Stimulated activated CD8-positive, alpha-beta memory T cell treated with anti-CD3 and anti-CD28 coated beads, Interleukin-2, amount 100 ng/mL, for 48 hours (primary cell): ENCODE data around the gene ERF.
"Not testable (repeated sequence)": the region's sequence is repeated elsewhere in the genome, so short reads cannot be mapped to it uniquely, and the experiment has no call there.

ENCODE experiments used
- DNase-seq, 2 donors: peaks; one replicate each; pipeline ENCODE4 v3.0.0-alpha.2; 2020; ENCODE audit warnings: low read depth in 2 of 2

The ERF gene

GRCh38 chr19:42275517-42275916 is 20.6 kb upstream of the ERF start:
- DNase-seq = no peak

DNA sequence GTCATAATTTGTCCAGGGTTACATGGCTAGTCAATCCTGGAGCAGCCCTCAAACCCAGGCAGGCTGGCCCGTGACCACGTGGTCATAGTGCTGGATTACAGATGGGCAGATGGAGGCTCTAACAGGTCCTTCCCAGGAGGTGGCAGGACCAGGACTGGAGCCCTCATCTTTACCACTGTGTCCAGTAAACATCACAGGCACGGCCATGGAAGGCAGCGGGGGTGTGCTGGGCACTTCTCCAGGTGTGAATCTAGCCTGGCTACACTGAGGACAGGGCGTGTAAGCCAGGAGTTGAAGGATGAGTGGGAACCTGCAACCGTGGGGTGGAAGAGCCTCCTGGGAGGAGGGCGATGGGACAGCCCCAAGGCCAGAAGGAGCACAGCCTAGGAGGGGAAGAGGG is 20.2 kb upstream of the ERF start:
- no peak for DNase-seq

GRCh38 chr19:42274065-42274682 is 19.2 kb upstream of the ERF start:
- no peak for DNase-seq

GRCh38 chr19:42273407-42274064 is 18.6 kb upstream of the ERF start:
- no peak for DNase-seq

GRCh38 chr19:42272989-42273406 is 18.1 kb upstream of the ERF start:
- no peak for DNase-seq

DNA sequence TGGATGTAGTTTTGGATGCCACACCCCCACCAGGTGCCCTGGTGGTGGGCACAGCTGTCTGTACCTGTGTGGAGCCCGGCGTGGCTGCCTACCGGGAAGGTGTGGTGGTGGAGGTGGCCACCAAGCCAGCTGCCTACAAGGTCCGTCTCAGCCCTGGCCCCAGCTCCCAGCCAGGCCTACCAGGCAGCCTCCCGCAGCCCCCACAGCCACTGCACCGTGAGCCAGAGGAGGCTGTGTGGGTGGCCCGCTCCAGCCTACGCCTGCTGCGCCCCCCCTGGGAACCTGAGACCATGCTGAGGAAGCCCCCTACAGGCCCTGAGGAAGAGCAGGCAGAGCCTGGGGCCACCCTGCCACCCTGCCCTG is 17.6 kb upstream of the ERF start:
- DNase-seq = no peak

DNA sequence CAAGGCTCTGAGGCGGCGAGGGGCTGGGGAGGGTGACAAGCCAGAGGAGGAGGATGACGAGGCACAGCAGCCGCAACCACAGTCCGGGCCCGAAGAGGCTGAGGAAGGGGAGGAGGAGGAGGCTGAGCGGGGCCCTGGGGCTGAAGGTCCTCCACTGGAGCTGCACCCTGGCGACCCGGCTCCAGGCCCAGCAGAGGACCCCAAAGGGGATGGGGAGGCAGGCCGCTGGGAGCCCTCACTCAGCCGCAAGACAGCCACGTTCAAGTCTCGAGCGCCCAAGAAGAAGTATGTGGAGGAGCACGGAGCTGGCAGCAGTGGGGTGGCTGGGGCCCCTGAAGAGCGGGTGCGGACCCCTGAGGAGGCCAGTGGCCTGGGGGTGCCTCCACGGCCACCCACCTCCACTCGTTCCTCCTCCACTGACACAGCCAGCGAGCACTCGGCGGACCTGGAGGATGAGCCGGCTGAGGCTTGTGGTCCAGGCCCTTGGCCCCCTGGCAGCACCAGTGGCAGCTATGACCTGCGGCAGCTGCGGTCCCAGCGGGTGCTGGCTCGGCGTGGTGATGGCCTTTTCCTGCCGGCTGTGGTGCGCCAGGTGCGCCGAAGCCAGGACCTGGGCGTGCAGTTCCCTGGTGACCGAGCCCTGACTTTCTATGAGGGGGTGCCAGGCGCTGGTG is 17.1 kb upstream of the ERF start:
- no peak for DNase-seq

GRCh38 chr19:42271045-42271419 is 16.1 kb upstream of the ERF start:
- DNase-seq = no peak

DNA sequence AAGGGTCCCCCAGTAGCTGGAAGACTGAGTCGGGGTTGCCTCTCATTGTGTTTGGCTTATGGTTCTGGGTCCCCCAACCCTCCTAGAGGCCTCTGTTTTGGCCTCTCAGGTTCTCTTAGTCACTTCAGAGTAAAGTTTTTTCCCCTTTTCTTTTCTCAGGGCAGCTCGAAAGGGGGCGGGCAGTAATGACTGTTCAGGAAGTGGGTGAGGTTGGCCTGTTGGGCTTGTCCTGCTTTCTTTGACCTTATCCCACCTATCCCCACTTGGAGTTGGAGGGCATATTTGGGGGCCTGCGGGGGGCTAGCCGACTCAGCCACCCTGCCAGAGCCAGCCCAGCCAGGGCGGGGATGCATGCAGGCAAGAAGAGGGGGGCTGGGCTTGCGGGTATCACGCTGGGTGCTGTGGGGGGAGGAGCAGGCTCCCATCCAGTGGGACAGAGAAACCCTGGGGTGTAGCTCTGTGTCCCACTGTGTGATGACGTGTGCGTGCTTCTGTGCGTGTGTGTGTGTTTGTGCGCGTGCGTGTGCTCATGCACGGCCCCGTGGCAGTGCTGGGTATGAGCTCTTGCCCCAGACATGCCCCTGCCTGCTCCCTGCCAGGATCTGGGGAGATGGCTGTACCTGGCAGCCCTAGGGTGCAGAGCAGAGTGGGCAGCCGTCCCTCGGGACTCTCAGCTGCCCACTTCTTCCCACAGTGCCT is 15.6 kb upstream of the ERF start:
- peak in 1 of 2 donors; percentile 52 for DNase-seq

DNA sequence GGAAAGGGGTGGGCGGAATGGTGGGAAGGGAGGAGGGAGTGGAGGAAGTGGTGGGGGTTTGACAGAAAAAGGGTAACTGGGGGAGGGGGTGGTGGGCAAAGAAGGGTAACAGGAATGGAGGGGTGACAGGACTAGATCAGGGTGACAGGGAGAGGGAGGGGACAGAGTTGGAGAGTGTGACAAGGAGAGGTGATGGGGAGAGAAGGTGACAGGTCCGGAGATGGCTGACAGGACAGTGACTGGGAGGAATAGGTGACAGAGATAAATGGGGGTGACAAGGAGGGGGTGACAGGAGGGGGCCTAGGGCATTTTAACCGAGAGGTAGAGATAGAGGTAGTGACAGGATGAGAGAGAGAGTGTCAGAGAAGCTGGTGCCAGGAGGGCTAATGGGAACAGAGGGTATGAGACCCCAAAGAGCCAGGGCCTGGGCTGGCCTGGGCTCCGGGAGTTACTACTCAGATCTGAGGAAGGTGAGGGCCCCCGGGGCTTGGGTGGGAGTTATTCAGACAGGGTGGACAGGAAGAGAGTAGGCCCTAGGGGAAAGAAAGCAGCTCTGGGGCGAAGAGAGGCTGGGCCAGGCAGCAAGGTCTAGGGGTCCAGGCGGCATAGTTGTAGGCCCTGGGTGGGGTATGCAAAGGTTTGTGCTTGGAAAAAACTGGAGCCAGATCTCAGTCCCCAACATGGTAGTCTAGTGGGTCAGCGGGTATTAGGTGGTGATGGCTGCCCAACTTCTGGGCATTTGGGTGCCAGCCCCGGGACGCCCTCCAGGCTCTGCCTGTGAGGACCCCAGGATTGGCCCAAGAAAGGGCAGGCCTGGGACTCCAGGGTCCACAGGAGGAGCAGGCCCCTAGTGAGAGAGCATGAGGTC is 14.8 kb upstream of the ERF start:
- no peak for DNase-seq

GRCh38 chr19:42268704-42269477 is 14.0 kb upstream of the ERF start, which contains the start of gene CIC:
TSS of gene CIC (plus strand) at chr19:42269252. CDS start at chr19:42271784, 2,532 bp downstream.
- peak; percentile 97 to 98 for DNase-seq

GRCh38 chr19:42268142-42268703 is 13.3 kb upstream of the ERF start:
- peak; percentile 95 to 96 for DNase-seq

DNA sequence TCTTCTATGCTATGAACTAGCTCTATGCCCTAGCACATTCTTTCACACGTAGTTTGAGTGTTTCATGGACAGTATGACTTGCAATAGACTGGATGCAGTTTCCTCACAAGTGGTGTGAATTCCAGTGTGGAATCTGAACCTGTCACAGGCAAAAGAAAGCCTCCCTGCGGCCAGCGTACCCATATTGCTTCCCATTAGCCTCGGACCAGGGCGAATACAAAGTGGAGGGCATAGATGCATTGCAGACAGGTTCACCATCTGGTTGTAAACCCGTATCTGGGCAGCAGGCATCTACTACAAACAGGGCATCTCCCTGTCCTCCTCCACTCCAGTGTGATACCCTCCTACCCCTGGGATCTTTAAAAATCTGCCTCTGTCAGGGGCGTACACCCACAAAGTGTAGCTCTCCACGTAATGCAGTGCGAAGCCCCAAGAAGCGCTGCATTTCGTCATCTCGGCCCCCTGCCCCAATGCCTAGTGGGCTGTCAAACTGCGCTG is 12.8 kb upstream of the ERF start:
- no peak for DNase-seq

- DNase-seq = not testable (repeated sequence)
Measured at GRCh38 chr19:42266928-42267603, 12.1 kb upstream of the ERF start.

GRCh38 chr19:42266105-42266504 is 11.2 kb upstream of the ERF start:
- not testable (repeated sequence) for DNase-seq

GRCh38 chr19:42261763-42262162 is 6.8 kb upstream of the ERF start:
- DNase-seq = no peak

GRCh38 chr19:42257842-42258241 is 2.9 kb upstream of the ERF start:
- DNase-seq = not testable (repeated sequence)

DNA sequence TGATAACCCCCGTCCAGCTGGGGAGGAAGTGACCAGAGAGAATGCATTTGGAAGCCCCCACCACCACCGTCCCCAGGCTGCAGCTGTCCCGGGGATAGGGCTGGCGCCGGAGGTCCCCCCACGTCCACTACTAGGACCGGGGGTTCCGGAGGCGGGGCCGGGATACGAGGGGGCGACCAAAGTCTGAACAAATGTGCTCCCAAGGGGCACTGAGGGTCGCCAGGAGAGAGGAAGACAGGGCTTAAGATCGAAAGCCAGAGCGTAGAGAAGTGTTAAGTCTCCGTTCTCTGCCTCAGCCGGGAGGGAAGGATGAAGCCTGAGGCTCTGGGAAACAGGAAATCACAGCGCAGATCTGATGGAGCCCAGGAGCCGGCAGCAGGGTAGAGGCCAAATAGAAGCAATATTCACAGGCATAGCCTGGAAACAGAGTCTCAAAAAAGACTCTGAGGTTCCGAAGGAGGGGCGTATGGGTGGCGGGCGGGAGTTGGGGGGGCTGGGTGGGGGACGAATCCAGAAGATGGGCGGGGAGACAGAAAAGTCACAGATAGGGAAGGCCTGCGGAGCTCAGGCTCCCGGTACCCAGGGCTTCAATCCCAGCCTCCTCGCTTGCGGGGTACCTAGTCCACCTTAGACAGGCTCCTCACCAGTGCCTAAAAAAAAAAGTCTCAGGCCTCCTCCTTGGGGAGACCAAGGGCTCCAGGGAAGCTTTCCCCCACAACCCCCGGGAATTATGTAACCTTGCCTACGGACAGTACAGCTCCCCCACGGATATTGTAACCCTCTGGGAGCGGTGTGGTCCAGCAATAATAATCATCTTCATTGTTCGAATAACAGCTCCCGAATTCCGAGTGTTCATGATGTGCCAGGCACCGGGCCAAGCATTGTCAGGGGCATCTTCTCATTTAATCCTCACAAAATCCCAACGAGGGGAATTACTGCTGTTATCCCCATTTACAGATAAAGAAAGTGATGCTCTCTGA is 1.1 kb upstream of the ERF start:
- DNase-seq = no peak
